Loucy (cell line): ENCODE data around the gene USP31.
"Not testable (repeated sequence)": the region's sequence is repeated elsewhere in the genome, so short reads cannot be mapped to it uniquely, and the experiment has no call there.

Source experiments
- EZH2phosphoT487 ChIP-seq: fragments of 200-600 bp; IDR thresholded peaks from 2 replicates; pipeline ENCODE4 v1.6.1; 2018; ENCODE audit warnings: antibody characterized with exemption, mild to moderate bottlenecking, moderate library complexity, borderline replicate concordance
- TF ChIP-seq, protein P1 (sequence below): fragments of 200-600 bp; sonication (generic); conservative IDR thresholded peaks from 2 replicates; pipeline ENCODE4 v1.5.1; 2014; ENCODE audit warnings: mild to moderate bottlenecking, antibody characterized with exemption, low read length

DNA sequence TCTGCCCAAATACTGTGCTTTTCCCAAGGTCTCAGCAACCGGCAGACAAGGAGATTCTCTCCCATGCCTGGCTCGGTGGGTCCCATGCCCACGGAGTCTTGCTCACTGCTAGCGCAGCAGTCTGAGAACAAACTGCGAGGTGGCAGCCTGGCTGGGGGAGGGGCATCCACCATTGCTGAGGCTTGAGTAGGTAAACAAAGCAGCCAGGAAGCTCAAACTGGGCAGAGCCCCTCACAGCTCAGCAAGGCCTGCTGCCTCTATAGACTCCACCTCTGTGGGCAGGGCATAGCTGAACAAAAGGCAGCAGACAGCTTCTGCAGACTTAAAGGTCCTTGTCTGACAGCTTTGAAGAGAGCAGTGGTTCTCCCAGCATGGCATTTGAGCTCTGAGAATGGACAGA, 55.1 kb downstream of the USP31 start:
- TF ChIP-seq, protein P1, sequence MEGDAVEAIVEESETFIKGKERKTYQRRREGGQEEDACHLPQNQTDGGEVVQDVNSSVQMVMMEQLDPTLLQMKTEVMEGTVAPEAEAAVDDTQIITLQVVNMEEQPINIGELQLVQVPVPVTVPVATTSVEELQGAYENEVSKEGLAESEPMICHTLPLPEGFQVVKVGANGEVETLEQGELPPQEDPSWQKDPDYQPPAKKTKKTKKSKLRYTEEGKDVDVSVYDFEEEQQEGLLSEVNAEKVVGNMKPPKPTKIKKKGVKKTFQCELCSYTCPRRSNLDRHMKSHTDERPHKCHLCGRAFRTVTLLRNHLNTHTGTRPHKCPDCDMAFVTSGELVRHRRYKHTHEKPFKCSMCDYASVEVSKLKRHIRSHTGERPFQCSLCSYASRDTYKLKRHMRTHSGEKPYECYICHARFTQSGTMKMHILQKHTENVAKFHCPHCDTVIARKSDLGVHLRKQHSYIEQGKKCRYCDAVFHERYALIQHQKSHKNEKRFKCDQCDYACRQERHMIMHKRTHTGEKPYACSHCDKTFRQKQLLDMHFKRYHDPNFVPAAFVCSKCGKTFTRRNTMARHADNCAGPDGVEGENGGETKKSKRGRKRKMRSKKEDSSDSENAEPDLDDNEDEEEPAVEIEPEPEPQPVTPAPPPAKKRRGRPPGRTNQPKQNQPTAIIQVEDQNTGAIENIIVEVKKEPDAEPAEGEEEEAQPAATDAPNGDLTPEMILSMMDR = not testable (repeated sequence)
- not testable (repeated sequence) for TF ChIP-seq EZH2phosphoT487
